Activated naive CD4-positive, alpha-beta T cell treated with Interleukin-2 at 50 U/mL for 16 hours (primary cell): ENCODE data around the gene C19orf47.
"Not testable (repeated sequence)": the region's sequence is repeated elsewhere in the genome, so short reads cannot be mapped to it uniquely, and the experiment has no call there.

Experiments
- DNase-seq: peaks from one replicate; pipeline ENCODE4 v3.0.0-alpha.2; 2020

Gene C19orf47

GRCh38 chr19:40342644-40343311 is 5.4 kb downstream of the C19orf47 start:
- DNase-seq: no peak

GRCh38 chr19:40341601-40342482 is 6.4 kb downstream of the C19orf47 start:
- DNase-seq: no peak

GRCh38 chr19:40339018-40339728 is 9.0 kb downstream of the C19orf47 start:
- DNase-seq: no peak

DNA sequence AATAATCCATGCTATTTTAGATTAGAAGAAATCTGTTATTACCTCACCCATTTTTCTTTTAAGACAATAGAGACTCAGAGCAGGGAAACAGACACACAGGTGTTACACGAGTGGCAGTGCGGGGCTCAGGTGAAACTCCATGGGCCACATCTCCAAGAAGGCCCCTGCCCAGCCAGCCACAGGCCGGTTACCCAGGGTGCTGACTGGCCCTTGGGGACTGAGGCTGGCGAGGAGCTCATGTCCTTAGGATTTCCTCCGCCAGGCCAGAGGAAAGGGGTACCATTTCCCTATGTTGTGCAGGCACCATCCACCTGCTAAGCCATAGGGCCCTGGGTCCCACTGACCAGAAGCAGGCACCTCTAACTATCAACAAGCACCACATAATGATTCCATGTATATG is 10.6 kb downstream of the C19orf47 start:
- DNase-seq: no peak

GRCh38 chr19:40337107-40337506 is 11.1 kb downstream of the C19orf47 start:
- no peak for DNase-seq

- DNase-seq: no peak
Observed at GRCh38 chr19:40336601-40336900, 11.6 kb downstream of the C19orf47 start.

DNA sequence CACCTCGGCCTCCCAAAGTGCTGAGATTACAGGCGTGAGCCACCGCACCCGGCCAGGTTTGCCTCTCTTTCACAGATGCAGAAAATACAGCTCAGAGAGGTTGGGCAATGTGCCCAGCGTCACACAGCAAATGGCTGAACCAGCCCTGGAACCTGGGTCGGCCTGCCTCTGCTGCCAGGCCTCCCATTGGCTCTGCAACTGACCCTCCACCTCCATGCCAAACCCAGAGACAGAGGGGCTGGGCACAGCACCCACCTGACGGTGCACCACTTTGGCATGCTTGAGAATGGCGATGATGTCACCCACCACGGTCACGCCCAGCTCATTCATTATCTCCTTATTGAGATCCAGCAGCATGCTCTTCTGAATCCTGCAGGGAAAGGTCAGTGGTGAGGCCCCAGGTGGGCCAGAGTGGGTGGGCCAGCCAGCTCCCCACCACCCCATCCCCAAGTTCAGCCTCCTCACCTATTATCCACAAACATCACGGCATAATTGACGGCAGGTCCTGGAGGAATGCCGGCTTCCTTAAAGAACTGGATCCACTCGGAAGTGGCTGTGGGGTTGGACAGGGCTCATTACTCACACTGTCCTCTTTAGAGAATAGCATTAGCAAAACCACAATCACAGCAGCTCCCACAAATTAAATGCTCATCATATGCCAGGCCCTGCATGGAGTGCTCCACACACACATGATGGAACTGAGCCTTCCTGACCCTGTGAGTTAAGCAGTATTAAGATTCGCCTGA is 12.2 kb downstream of the C19orf47 start:
- DNase-seq: no peak

GRCh38 chr19:40335101-40335500 is 13.1 kb downstream of the C19orf47 start:
- DNase-seq: no peak

DNA sequence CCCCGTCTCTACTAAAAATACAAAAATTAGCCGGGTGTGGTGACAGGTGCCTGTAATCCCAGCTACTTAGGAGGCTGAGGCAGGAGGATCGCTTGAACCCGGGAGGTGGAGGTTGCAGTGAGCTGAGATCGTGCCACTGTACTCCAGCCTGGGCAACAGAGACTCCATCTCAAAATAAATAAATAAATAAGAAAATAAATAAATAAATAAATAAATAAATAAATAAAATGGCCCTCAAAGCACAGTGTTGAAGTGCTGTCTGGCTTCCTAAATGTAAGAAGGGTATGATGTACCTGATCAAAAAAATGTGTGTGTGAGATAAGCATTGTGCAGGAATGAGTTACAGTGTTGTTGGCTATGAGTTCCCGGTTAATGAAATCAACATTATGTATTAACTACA is 15.1 kb downstream of the C19orf47 start:
- DNase-seq: not testable (repeated sequence)

GRCh38 chr19:40332669-40333068 is 15.5 kb downstream of the C19orf47 start:
- DNase-seq: no peak

DNA sequence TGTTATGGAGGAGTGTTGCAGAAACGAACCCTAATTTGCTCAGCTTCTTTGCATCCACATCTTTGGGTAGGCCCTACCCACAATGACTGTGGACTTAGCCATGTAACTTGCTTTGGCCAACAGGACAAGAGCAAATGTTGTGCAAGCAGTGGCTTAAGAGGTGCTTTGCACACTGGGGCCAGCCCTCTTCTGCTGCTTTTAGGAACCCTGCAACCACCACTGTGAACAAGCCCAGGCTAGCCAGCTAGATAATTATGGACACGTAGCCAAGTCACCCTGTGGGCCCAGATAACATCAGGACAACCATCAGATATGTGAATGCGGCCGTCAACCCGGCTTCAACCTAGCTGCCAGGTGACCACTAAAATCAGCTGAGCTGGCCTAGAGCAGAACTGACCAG is 17.1 kb downstream of the C19orf47 start:
- DNase-seq: no peak

- DNase-seq: no peak
Observed at GRCh38 chr19:40326201-40326600, 22.0 kb downstream of the C19orf47 start.

DNA sequence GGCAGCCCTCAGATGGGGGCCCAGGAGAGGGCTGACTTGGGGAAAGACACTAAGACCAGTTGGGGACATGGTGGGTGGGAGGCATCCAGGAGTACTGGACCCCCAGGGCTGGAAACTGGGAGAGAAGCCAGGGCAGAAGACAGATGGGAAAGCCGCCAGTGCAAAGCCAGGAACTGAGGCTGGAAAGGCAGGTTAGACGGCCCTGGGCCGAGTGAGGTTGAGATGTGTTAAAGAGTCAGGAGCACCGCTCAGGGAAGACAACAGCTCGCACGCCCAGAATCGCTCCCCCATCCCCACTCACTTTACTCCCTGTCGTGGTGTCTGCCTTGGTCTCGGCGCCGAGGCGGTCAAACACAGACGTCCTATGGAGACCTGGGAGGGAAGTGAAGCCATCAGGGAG is 24.5 kb downstream of the C19orf47 start:
- DNase-seq: no peak

- DNase-seq: no peak
Observed at GRCh38 chr19:40322951-40323615, 25.1 kb downstream of the C19orf47 start.

DNA sequence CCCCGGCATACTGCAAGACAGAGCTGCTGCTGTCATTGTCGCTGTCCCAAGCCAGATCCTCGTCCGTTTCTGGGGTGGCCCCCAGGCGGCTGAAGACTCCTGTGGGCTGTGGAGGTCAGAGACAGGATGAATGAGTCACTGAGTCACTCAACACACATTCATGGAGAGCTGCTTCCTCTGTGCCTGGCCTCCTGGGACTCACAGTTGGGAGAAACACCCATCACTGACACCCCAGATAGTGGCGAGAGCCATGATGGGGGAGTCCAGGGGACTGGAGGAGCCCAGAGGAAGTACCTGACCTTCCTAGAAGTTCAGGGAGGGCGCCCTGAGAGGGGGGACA is 26.0 kb downstream of the C19orf47 start:
- no peak for DNase-seq

DNA sequence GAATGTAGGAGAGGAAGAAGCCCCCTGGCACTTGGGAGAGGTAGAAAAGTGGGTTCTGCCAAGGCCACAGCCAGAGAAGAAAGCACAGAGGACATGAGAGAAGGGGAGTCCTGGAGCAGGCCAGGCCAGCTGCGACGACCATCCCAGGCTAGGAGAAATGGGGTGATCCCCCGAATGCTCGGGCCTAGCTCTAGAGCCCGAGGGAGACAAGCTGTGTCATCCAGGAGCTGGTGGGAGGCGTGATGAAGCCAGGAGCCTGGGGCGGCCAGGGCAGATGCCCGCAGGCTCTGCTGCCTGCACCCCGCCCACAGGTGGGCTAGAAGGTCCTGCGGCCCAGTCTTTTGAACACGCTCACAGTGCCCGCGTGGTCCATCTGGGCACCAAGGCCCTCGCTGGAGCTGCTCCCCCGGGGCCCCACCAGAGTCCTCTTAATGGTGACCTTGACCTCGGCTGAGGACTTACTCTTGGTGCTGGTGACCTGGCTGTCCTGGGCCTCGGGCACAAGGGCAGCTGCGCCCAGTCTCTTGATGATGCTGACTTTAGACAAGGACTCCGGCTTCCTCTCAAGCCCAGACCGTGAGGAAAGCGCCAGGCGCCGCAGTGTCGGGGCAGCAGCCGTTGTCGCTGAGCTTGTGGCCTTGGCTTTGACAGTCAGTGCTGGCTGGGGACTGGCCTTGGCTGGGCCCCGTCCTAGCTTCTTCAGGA is 26.5 kb downstream of the C19orf47 start:
- DNase-seq: no peak

DNA sequence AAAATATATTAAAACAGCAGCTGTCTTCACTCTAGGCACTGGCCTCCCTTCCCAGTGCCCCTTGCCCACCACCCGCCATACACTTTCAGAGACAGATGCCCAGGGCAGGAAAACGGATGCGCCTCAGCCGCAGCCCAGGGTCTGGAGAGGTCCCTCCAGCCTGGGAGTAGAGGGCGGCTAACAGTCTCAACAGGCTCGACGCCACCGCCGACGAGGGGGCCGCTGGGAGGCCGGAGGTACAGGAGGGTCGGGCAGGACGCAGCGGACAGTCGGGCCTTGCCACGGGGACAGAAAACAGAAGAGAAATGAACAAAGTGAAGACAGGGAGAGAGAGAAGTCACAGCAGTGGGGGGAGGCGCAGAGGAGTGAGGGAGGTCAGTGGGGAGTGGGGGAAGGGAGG is 27.1 kb downstream of the C19orf47 start:
- no peak for DNase-seq

GRCh38 chr19:40320558-40320935 is 27.6 kb downstream of the C19orf47 start:
- no peak for DNase-seq

DNA sequence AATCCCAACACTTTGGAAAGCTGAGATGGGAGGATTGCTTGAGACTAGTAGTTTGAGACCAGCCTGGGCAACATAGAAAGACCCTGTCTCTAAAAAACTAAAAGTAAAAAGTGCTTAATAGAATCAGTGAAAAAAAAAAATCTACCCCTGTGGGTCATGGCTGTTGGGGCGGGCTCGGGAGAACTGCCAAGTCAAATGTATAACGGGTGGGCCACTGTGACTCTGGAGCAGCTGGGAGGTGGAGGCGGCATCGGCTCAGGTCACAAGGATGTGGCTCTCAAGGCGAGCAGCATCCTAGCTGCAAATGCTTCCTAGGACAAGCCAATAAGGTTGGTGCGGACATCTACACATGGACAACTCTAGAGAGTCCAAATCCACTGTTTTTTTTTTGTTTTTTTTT is 30.9 kb downstream of the C19orf47 start:
- DNase-seq: no peak

DNA sequence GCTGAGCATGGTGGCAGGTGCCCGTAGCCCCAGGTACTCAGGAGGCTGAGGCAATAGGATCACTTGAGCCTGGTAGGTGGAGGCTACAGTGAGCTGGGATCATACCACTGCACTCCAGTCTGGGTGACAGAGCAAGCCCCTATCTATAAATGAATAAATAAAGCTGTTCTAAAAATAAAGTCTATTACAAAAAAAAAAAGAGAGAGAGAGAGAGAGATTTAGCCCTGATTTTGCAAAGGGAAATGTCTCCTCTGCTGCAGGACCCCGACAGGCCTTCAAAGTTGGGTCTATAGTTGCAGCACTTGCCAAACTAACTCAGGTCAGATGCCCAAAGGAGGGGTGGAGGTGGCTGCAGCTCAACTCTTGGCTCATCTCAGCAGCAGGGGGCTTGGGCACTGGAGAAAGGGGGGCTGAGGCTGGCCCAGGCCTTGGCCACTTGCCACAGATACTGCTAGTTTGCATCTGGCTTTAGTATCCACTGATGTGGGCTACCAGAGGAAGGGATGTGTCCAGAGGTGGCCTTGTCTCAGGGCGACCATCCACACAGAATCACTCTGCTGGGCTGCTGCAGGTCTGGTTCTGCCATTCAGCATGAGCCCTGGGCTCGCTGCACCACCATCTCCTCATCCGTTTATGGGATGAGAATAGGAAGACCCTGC is 32.3 kb downstream of the C19orf47 start:
- DNase-seq: no peak

- DNase-seq: no peak
Observed at GRCh38 chr19:40314656-40315055, 33.5 kb downstream of the C19orf47 start.
